GM12878 (cell line): Measurements from ENCODE around the gene LETMD1. TPM values are rescaled to one million over a fixed set of nuclear protein-coding genes. Genes with fewer than 3 reads are reported as not detected.
A peak's percentile ranks its signal among the peaks of the same experiment; 100 is the strongest.

ENCODE experiments used
- ATAC-seq: fragments of 200-7000 bp; cut with Tn5 transposase; 3 replicates; pipeline ENCODE4 v1.9.1; 2020; ENCODE audit warnings: mild to moderate bottlenecking, moderate library complexity
- BruUV-seq: library from RNA; stranded (reverse); fragments of 400-500 nt; replicated peaks from 2 replicates; lab custom pipeline; 2021; lab: Mats Ljungman, UMichigan
- CTCF ChIA-PET: fragments of 300-600 bp; sonication (Branson Sonifier 250); formaldehyde crosslinking; extraction: SDS; loops from one replicate; lab custom pipeline; 2021; ENCODE audit warnings: inconsistent platforms; lab: Yijun Ruan, JAX
- POLR2A ChIA-PET: fragments of 350-600 bp; formaldehyde crosslinking; extraction: SDS; loops from one replicate; lab custom pipeline; 2021; ENCODE audit warnings: inconsistent platforms; lab: Charles Lee
- RAD21 ChIA-PET: fragments of 300-600 bp; sonication (Branson Sonifier 250); formaldehyde crosslinking; loops from one replicate; lab custom pipeline; 2023; ENCODE audit warnings: antibody characterized with exemption; ENCODE audit not compliant: unreplicated experiment; lab: Charles Lee
- SMC1A ChIA-PET: fragments of 300-600 bp; sonication (Branson Sonifier 250); formaldehyde crosslinking; loops from one replicate; lab custom pipeline; 2023; ENCODE audit not compliant: unreplicated experiment, uncharacterized antibody; lab: Charles Lee
- DNase-seq: peaks from one replicate; pipeline ENCODE4 v3.0.0-alpha.2; 2011; ENCODE audit warnings: low read depth, low spot score
- FAIRE-seq: peaks from 3 replicates; lab custom pipeline; 2011; peaks lifted over from hg19 to GRCh38; lab: Jason Lieb, UNC
- H2AFZ ChIP-seq: 2 replicates; pipeline ENCODE4 v1.6.0; 2011; ENCODE audit warnings: low read depth, low read length, control low read depth; ENCODE audit not compliant: control insufficient read depth
- H3K27ac ChIP-seq: 2 replicates; pipeline ENCODE4 v1.5.1; 2011; ENCODE audit warnings: control low read depth; ENCODE audit not compliant: control insufficient read depth, insufficient read depth
- H3K27me3 ChIP-seq, 2 experiments: replicated peaks in 1 of 2; 2 replicates each; pipeline versions ENCODE4 v1.6.0 to v1.6.1; 2011; ENCODE audit warnings: low read length in 1 of 2; ENCODE audit not compliant: control insufficient read depth in 2 of 2, insufficient read depth in 2 of 2
- H3K36me3 ChIP-seq, 2 experiments: 2 replicates each; pipeline ENCODE4 v1.5.1; 2011; ENCODE audit warnings: low read length in 1 of 2; ENCODE audit not compliant: control insufficient read depth in 2 of 2, insufficient read depth in 2 of 2
- H3K4me1 ChIP-seq: 2 replicates; pipeline ENCODE4 v1.6.1; 2011; ENCODE audit warnings: mild to moderate bottlenecking, low read length, moderate library complexity, mixed read lengths; ENCODE audit not compliant: control insufficient read depth, insufficient read depth
- H3K4me2 ChIP-seq: 2 replicates; pipeline ENCODE4 v1.6.0; 2011; ENCODE audit warnings: control low read depth; ENCODE audit not compliant: control insufficient read depth, insufficient read depth
- H3K4me3 ChIP-seq: fragments of 200-600 bp; sonication (generic); 2 replicates; pipeline ENCODE4 v1.5.1; 2016
- H3K79me2 ChIP-seq: 2 replicates; pipeline ENCODE4 v1.6.0; 2011; ENCODE audit warnings: low read length; ENCODE audit not compliant: control insufficient read depth, insufficient read depth
- H3K9ac ChIP-seq: 2 replicates; pipeline ENCODE4 v1.8.0; 2011; ENCODE audit warnings: low read length, control low read depth, mixed read lengths; ENCODE audit not compliant: control insufficient read depth, insufficient read depth
- H3K9me3 ChIP-seq: replicated peaks from 3 replicates; pipeline ENCODE4 v1.5.1; 2011; ENCODE audit warnings: mild to moderate bottlenecking, low read length; ENCODE audit not compliant: control insufficient read depth, insufficient read depth
- H4K20me1 ChIP-seq: 2 replicates; pipeline ENCODE4 v1.6.0; 2011; ENCODE audit not compliant: control insufficient read depth, insufficient read depth
- ATF7 ChIP-seq: fragments of 450-650 bp; IDR thresholded peaks from 2 replicates; pipeline ENCODE4 v1.6.1; 2016; ENCODE audit warnings: low read depth, mild to moderate bottlenecking
- BCL11A ChIP-seq: IDR thresholded peaks from 2 replicates; pipeline ENCODE4 v1.6.1; 2011; ENCODE audit warnings: low read depth, low read length
- CHD2 ChIP-seq: IDR thresholded peaks from 2 replicates; pipeline ENCODE4 v1.6.1; 2011; ENCODE audit warnings: low read depth, low read length, improper control_type of control experiment, borderline replicate concordance
- DPF2 ChIP-seq: fragments of 450-650 bp; IDR thresholded peaks from 2 replicates; pipeline ENCODE4 v1.6.1; 2017; ENCODE audit warnings: mild to moderate bottlenecking
- IKZF2 ChIP-seq, 2 experiments: fragments of 450-650 bp; IDR thresholded peaks; 2 replicates each; pipeline ENCODE4 v1.6.1; 2017; ENCODE audit warnings: mild to moderate bottlenecking in 2 of 2, moderate library complexity in 2 of 2
- IRF4 ChIP-seq: IDR thresholded peaks from 2 replicates; pipeline ENCODE4 v1.6.1; 2011; ENCODE audit warnings: low read depth, low read length
- JUNB ChIP-seq: IDR thresholded peaks from 2 replicates; pipeline ENCODE4 v1.6.1; 2016; ENCODE audit warnings: antibody characterized with exemption, mild to moderate bottlenecking
- MEF2A ChIP-seq: IDR thresholded peaks from 2 replicates; pipeline ENCODE4 v1.6.1; 2011; ENCODE audit warnings: low read depth, mild to moderate bottlenecking, low read length, moderate library complexity; ENCODE audit not compliant: insufficient read depth
- MEF2B ChIP-seq: fragments of 450-650 bp; IDR thresholded peaks from 2 replicates; pipeline ENCODE4 v1.6.1; 2018; ENCODE audit warnings: mild to moderate bottlenecking, moderate library complexity; ENCODE audit not compliant: partially characterized antibody, poor library complexity, severe bottlenecking
- NBN ChIP-seq: fragments of 450-650 bp; IDR thresholded peaks from 2 replicates; pipeline ENCODE4 v1.6.1; 2016
- NFIC ChIP-seq: IDR thresholded peaks from 2 replicates; pipeline ENCODE4 v1.6.1; 2012; ENCODE audit warnings: low read depth, mild to moderate bottlenecking, inconsistent platforms, low read length, moderate library complexity
- NRF1 ChIP-seq: conservative IDR thresholded peaks from 2 replicates; pipeline ENCODE4 v1.6.1; 2011; ENCODE audit warnings: mild to moderate bottlenecking, low read depth, low read length, improper control_type of control experiment
- RUNX3 ChIP-seq: IDR thresholded peaks from 2 replicates; pipeline ENCODE4 v1.6.1; 2012; ENCODE audit warnings: low read length, inconsistent platforms
- STAT1 ChIP-seq: fragments of 450-650 bp; conservative IDR thresholded peaks from 2 replicates; pipeline ENCODE4 v1.6.1; 2014; ENCODE audit warnings: antibody characterized with exemption, mild to moderate bottlenecking
- YY1 ChIP-seq: IDR thresholded peaks from 2 replicates; pipeline ENCODE4 v1.6.1; 2011; ENCODE audit warnings: low read depth, mild to moderate bottlenecking, low read length
- ZBED1 ChIP-seq: IDR thresholded peaks from 2 replicates; pipeline ENCODE4 v1.6.1; 2016; ENCODE audit warnings: borderline replicate concordance
- WGBS: methylation state at CpG from one replicate; pipeline ENCODE4 v1.1.6; 2016; ENCODE audit warnings: low lambda C conversion rate; ENCODE audit not compliant: insufficient replicate concordance, insufficient coverage; ENCODE audit errors: missing lambda C conversion rate; 5-methylcytosine and 5-hydroxymethylcytosine counted together
- in situ Hi-C: fragments of 300-500 bp; cut with MboI; formaldehyde crosslinking; loops from 9 replicates; pipeline ENCODE4 v1.14.3; 2018; ENCODE audit warnings: mixed read lengths
- intact Hi-C: fragments of 100-400 bp; cut with micrococcal nuclease; formaldehyde crosslinking; loops from one replicate; pipeline ENCODE4 v1.14.2; 2022; ENCODE audit not compliant: unreplicated experiment
- polyA plus RNA-seq, 11 experiments: library from polyadenylated mRNA; depleted of rRNA in 4 of 11; unstranded in 6 of 11; stranded (reverse) in 5 of 11; fragments of >200 nt; fragmentation: Nextera tagmentation in 4 of 11; fragmentation: Illumina TruSeq in 1 of 11; extraction: Ambion mirVana in 4 of 11; extraction: Trizol in 1 of 11; gene quantifications; 1 replicate in 1 of 11; 2 replicates in 10 of 11; pipeline versions ENCODE4 v1.2.1 to v1.2.3, GENCODE V29; 2011 to 2016; ENCODE audit warnings: inconsistent platforms in 2 of 11, missing spikeins in 2 of 11, low read depth in 1 of 11
- total RNA-seq, 4 experiments: library from RNA; depleted of rRNA in 3 of 4; stranded (reverse); fragments of >200 nt in 3 of 4; fragmentation: Illumina TruSeq in 1 of 4; extraction: Trizol in 1 of 4; gene quantifications; 2 replicates each; pipeline versions ENCODE4 v1.2.1 to v1.2.3, GENCODE V29; 2013 to 2021
- TF ChIP-seq, protein P1 (sequence below): fragments of 150-350 bp; IDR thresholded peaks from 2 replicates; pipeline ENCODE4 v1.6.1; 2016; ENCODE audit warnings: low read depth, low read length
- TF ChIP-seq, protein P2 (sequence below): IDR thresholded peaks from 2 replicates; pipeline ENCODE4 v1.6.1; 2012; ENCODE audit warnings: low read length, inconsistent platforms
- TF ChIP-seq, protein P3 (sequence below): fragments of 450-650 bp; IDR thresholded peaks from 2 replicates; pipeline ENCODE4 v1.6.1; 2016; ENCODE audit warnings: mild to moderate bottlenecking

The LETMD1 gene
- total and polyA plus RNA-seq, 10 of the 15 experiments (the other 5 are each of a cell fraction or from before 2014, with no cell fraction given), result 30.3 to 116 (median 51.5) TPM

DNA sequence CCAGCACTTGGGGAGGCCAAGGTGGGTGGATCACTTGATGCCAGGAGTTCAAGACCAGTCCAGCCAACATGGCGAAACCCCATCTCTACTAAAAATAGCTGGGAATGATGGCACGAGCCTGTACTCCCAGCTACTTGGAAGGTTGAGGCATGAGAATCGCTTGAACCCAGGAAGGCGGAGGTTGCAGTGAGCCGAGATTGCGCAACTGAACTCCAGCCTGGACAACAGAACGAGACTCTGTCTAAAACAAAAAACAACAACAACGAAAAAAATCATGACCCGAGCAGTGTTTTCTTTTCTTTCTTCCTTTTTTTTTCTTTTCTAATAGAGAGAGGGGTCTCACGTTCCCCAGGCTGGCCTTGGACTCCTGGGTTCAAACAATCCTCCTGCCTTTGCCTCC lies 38.8 kb downstream of the LETMD1 start (continued):
- TF ChIP-seq, protein P1, sequence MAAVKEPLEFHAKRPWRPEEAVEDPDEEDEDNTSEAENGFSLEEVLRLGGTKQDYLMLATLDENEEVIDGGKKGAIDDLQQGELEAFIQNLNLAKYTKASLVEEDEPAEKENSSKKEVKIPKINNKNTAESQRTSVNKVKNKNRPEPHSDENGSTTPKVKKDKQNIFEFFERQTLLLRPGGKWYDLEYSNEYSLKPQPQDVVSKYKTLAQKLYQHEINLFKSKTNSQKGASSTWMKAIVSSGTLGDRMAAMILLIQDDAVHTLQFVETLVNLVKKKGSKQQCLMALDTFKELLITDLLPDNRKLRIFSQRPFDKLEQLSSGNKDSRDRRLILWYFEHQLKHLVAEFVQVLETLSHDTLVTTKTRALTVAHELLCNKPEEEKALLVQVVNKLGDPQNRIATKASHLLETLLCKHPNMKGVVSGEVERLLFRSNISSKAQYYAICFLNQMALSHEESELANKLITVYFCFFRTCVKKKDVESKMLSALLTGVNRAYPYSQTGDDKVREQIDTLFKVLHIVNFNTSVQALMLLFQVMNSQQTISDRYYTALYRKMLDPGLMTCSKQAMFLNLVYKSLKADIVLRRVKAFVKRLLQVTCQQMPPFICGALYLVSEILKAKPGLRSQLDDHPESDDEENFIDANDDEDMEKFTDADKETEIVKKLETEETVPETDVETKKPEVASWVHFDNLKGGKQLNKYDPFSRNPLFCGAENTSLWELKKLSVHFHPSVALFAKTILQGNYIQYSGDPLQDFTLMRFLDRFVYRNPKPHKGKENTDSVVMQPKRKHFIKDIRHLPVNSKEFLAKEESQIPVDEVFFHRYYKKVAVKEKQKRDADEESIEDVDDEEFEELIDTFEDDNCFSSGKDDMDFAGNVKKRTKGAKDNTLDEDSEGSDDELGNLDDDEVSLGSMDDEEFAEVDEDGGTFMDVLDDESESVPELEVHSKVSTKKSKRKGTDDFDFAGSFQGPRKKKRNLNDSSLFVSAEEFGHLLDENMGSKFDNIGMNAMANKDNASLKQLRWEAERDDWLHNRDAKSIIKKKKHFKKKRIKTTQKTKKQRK, result no peak
- TF ChIP-seq MEF2B (no peak), NRF1 (no peak)

DNA sequence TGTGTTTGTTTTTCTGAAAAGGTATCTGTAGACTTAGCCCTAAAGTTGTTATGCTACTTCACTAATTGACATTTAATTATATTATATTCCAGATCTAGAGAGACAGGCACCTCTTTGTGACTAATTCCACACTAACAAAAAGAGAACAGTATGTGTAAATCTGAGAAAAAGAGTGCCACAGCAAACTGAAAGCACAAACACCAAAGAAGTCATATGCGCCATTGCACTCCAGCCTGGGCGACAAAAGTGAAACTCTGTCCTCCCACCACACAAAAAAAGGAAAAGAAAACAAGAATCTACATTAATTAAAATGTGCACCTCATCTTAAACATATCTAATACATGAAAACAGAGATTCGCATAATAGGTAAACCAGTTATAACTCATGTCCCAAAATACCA lies 39.7 kb downstream of the LETMD1 start:
- no peak overlapping the region for H2AFZ ChIP-seq
- H3K4me1 ChIP-seq, result peaks cover 9% of the 10 kb centered on the region; the same call in 1 of the 2 replicates
- H3K9ac ChIP-seq, result no peak overlapping the region; the same call in 1 of the 2 replicates
- intact Hi-C loops, result no loop called here
- no peaks in the 10 kb centered on the region for H4K20me1 ChIP-seq
- no TSS peak for BruUV-seq
- ChIA-PET RAD21 (interaction anchor here (0.9 kb wide), 1 partner anchor 265 kb away, joined by 3 read pairs; no protein-coding TSS in a partner anchor), CTCF (interaction anchor here (0.6 to 1.0 kb wide), 2 partner anchors 41 to 323 kb away, joined by 3 read pairs; no protein-coding TSS in a partner anchor), SMC1A (no interaction called here), POLR2A (no interaction called here)
- in situ Hi-C loops, result no loop called here
- peak; percentile 40 for DNase-seq
- no peaks in the 10 kb centered on the region for H3K9me3 ChIP-seq
- no peak overlapping the region; the same call in 1 of the 2 replicates for H3K4me3 ChIP-seq
- H3K4me2 ChIP-seq, result peak overlapping the region; percentile 35
- H3K27me3 ChIP-seq, result no peaks in the 10 kb centered on the region
- peak overlapping the region; percentile 48; the same call in 1 of the 2 replicates for H3K27ac ChIP-seq
- 6% methylated on average over 3 of the region's 3 CpGs for WGBS
- peak; percentile 54 for ATAC-seq
- no peaks in the 10 kb centered on the region; the same call in 1 of the 2 replicates for H3K79me2 ChIP-seq
- no peak for FAIRE-seq
- H3K36me3 ChIP-seq, result no peaks in the 10 kb centered on the region; a peak in 2 of 4 replicates
- TF ChIP-seq BCL11A (0 out of 2 replicates have a peak, but pooled peaks have one; percentile 15), RUNX3 (peak; percentile 50), NBN (0 out of 2 replicates have a peak, but pooled peaks have one; percentile 41), ZBED1 (no peak), JUNB (peak; percentile 75), MEF2A (0 out of 2 replicates have a peak, but pooled peaks have one; percentile 22), YY1 (peak; percentile 79), CHD2 (no peak), STAT1 (no peak), ATF7 (peak; percentile 40; the same call in 1 of the 2 replicates), IRF4 (0 out of 2 replicates have a peak, but pooled peaks have one; percentile 23), IKZF2 (IDR thresholded peaks at IDR 0.05) (peak; percentile 61 to 64; a peak in 2 of 4 replicates), DPF2 (peak; percentile 31; the same call in 1 of the 2 replicates), NFIC (peak; percentile 48; the same call in 1 of the 2 replicates)
- TF ChIP-seq, protein P2, sequence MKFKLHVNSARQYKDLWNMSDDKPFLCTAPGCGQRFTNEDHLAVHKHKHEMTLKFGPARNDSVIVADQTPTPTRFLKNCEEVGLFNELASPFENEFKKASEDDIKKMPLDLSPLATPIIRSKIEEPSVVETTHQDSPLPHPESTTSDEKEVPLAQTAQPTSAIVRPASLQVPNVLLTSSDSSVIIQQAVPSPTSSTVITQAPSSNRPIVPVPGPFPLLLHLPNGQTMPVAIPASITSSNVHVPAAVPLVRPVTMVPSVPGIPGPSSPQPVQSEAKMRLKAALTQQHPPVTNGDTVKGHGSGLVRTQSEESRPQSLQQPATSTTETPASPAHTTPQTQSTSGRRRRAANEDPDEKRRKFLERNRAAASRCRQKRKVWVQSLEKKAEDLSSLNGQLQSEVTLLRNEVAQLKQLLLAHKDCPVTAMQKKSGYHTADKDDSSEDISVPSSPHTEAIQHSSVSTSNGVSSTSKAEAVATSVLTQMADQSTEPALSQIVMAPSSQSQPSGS, result 0 out of 2 replicates have a peak, but pooled peaks have one; percentile 17
- TF ChIP-seq, protein P3, sequence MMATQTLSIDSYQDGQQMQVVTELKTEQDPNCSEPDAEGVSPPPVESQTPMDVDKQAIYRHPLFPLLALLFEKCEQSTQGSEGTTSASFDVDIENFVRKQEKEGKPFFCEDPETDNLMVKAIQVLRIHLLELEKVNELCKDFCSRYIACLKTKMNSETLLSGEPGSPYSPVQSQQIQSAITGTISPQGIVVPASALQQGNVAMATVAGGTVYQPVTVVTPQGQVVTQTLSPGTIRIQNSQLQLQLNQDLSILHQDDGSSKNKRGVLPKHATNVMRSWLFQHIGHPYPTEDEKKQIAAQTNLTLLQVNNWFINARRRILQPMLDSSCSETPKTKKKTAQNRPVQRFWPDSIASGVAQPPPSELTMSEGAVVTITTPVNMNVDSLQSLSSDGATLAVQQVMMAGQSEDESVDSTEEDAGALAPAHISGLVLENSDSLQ, result peak; percentile 40; the same call in 1 of the 2 replicates
